Measurements from ENCODE around the gene TMEM150B. TPM values are rescaled to one million over a fixed set of nuclear protein-coding genes. Genes with fewer than 3 reads are reported as not detected.

The TMEM150B gene
- total RNA-seq, 1 donor from 2014 or later, result not detected

DNA sequence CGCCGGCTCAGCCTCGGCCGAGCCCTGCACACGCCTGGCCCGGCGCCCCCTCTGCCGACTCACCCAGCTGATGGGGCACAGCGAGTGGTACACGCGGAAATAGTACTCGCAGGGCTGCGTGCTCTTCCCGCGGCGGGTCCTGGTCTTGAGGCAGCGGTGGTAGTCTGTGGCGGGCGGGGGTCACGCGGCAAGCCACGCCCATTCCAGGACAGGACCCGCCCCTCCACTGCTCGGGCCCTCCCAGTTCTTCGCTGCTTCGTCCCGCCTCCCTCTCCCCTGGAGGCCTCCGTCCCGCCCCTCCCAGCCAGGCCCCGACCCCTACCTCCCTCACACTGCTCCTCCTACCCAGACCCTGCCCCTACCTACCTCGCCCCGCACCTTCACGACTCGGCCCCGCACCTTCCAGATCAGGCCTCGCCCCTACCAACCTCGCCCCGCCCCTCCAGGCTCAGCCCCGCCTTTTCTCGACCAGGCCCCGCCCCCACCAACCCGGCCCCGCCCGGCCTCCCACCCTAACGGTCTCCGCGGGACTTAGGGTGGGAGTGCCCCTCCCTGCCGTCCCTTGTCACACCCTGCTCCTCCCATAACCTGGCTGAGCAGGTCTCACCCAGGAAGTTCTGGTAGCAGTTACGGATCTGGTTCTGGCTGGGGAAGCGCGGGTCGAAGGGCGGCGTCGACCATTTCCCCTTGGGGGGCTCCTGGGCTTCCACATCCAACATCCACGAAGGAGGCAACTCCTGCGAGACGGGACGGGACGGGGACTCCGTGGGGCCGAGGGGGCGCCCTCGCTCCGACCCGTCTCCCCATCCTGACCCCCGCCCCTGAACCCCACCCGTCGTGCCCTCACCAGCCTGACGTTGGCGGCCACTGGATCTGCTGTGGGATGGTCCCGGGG, 28.9 kb upstream of the TMEM150B start:
- peak; percentile 65 for DNase-seq (ENCODE audit: low spot score)
- no peak overlapping the region for H3K27ac Mint-ChIP-seq (ENCODE audit: unreplicated experiment)
- TF ChIP-seq, protein P1, sequence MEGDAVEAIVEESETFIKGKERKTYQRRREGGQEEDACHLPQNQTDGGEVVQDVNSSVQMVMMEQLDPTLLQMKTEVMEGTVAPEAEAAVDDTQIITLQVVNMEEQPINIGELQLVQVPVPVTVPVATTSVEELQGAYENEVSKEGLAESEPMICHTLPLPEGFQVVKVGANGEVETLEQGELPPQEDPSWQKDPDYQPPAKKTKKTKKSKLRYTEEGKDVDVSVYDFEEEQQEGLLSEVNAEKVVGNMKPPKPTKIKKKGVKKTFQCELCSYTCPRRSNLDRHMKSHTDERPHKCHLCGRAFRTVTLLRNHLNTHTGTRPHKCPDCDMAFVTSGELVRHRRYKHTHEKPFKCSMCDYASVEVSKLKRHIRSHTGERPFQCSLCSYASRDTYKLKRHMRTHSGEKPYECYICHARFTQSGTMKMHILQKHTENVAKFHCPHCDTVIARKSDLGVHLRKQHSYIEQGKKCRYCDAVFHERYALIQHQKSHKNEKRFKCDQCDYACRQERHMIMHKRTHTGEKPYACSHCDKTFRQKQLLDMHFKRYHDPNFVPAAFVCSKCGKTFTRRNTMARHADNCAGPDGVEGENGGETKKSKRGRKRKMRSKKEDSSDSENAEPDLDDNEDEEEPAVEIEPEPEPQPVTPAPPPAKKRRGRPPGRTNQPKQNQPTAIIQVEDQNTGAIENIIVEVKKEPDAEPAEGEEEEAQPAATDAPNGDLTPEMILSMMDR (IDR thresholded peaks at IDR 0.05), result no peak
- peaks cover 14% of the 10 kb centered on the region for H3K4me1 Mint-ChIP-seq (ENCODE audit: low read depth)
- peak overlapping the region; percentile 69 for H3K4me3 Mint-ChIP-seq (ENCODE audit: unreplicated experiment)
- no peaks in the 10 kb centered on the region for H3K36me3 Mint-ChIP-seq (ENCODE audit: low read depth)
- H3K27me3 Mint-ChIP-seq (ENCODE audit: low read depth), result peaks cover 38% of the 10 kb centered on the region
- H3K9me3 Mint-ChIP-seq (ENCODE audit: low read depth), result no peaks in the 10 kb centered on the region

DNA sequence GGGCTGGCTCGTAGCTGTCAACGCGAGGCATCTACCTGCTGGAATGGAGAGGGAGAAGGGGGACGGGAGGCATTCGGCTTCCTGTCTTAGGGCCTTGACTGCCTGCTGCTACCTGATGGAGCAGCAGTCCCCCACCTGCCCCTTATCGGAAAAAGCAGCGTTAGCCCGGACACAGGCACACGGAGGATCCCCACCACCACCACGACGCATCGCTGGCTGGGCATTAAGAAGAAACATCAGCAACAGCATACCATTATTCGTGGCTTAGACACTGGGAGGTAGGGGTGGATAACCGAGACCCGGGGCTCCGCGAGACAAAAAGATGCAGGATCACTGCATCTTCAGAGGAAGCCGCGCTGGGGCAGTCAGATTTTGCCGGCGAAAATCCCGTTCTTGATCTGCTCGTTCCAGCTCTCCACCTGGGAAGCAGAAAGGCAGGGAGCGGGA, 28.2 kb upstream of the TMEM150B start:
- TF ChIP-seq, protein P1 (IDR thresholded peaks at IDR 0.05), result no peak
- peaks cover 38% of the 10 kb centered on the region for H3K27me3 Mint-ChIP-seq (ENCODE audit: low read depth)
- H3K27ac Mint-ChIP-seq (ENCODE audit: unreplicated experiment), result peak overlapping the region; percentile 22
- H3K4me1 Mint-ChIP-seq (ENCODE audit: low read depth), result peaks cover 14% of the 10 kb centered on the region
- peak; percentile 70 for DNase-seq (ENCODE audit: low spot score)
- no peaks in the 10 kb centered on the region for H3K36me3 Mint-ChIP-seq (ENCODE audit: low read depth)
- no peaks in the 10 kb centered on the region for H3K9me3 Mint-ChIP-seq (ENCODE audit: low read depth)
- peak overlapping the region; percentile 69 for H3K4me3 Mint-ChIP-seq (ENCODE audit: unreplicated experiment)

DNA sequence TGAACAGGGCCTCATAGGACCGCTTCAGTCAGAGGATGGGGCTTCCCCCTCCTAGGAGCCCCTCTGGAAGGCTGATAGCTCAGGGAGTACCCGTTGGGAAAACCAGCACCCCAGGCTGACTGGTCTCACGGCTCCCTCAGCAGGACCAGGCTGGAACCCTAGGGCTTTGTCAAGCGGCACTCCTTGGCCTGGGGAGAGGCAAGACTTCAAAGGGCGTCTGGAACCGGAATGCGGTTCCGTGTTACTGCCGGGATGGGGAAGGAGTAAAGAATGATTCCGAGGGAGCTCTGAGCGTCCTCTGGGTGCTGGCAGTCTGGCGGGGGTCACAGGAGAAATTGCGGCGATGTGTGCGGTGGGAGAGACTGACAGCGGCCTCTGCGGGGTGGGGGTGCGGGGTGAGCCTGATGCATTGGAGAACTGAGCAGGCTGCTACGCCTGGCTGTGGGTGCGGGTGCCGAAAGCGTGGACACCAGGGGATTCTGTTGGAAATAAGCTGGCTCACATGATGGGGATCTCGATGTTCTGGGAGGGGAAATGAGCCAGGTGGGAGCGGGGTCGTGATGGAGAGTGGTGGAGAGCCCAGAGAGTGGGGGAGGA, 27.5 kb upstream of the TMEM150B start:
- Mint-ChIP-seq H3K9me3 (ENCODE audit: low read depth) (no peaks in the 10 kb centered on the region), H3K27me3 (ENCODE audit: low read depth) (peaks cover 38% of the 10 kb centered on the region), H3K36me3 (ENCODE audit: low read depth) (no peaks in the 10 kb centered on the region), H3K4me1 (ENCODE audit: low read depth) (peaks cover 14% of the 10 kb centered on the region), H3K27ac (ENCODE audit: unreplicated experiment) (peak overlapping the region; percentile 41), H3K4me3 (ENCODE audit: unreplicated experiment) (no peak overlapping the region)
- TF ChIP-seq, protein P1 (IDR thresholded peaks at IDR 0.05), result no peak
- DNase-seq (ENCODE audit: low spot score), result no peak

DNA sequence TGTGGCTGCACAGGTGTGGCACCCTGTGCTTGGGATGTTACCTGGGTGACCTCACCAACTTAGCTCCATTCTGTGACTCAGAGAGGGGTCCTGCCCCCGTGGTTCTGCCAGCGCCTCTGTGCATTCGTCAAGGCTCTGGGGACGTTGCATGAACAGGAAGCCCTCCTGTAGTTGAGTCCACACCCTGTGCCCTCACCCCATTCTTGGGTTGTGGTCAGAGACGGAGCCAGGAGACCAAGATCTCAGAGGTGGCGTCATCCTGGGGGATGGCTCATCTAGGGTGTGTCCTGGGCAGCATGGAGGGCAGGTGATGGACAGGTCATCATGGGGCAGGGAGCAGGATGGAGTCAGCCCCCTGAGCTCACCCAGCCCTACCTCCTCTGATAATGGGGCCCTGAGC, 26.9 kb upstream of the TMEM150B start:
- no peak overlapping the region for H3K27ac Mint-ChIP-seq (ENCODE audit: unreplicated experiment)
- H3K36me3 Mint-ChIP-seq (ENCODE audit: low read depth), result no peaks in the 10 kb centered on the region
- H3K9me3 Mint-ChIP-seq (ENCODE audit: low read depth), result no peaks in the 10 kb centered on the region
- no peak for DNase-seq (ENCODE audit: low spot score)
- H3K4me3 Mint-ChIP-seq (ENCODE audit: unreplicated experiment), result no peak overlapping the region
- H3K4me1 Mint-ChIP-seq (ENCODE audit: low read depth), result peaks cover 14% of the 10 kb centered on the region
- peaks cover 33% of the 10 kb centered on the region for H3K27me3 Mint-ChIP-seq (ENCODE audit: low read depth)
- TF ChIP-seq, protein P1 (IDR thresholded peaks at IDR 0.05), result no peak

DNA sequence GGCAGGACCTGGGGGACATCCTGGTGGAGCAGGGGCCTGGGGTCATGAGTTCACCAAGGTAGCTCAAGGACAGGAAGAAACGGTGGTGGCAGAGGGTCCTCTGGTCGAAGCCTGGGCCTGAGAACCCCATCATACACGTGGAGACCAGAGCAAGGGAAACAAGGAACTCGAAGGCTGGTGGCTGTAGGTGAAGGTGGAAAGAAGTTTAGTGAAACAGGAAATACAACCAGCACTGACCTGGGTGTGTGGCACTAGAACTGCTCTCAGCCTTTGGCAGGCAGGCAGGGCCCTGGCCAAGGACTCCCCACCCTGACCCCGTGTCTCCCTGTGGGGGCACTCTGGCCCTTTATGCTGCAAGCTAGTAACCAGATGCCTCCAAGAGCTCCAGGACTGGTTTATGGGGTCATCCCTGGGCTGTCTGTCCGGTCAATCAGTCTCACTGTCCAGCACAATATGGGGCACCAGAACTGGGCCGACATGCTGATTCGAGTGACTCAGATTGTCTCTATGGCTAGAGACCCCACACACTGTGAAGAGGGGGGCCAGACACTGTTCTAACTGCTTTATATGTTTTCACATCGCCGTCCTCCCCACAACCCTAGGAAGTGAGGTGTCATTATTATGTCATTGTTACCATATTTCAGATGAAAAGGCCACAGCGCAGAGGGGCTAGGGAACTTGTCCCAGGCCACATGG, 25.6 kb upstream of the TMEM150B start:
- TF ChIP-seq, protein P1 (IDR thresholded peaks at IDR 0.05), result no peak
- Mint-ChIP-seq H3K27ac (ENCODE audit: unreplicated experiment) (no peak overlapping the region), H3K9me3 (ENCODE audit: low read depth) (no peaks in the 10 kb centered on the region), H3K4me3 (ENCODE audit: unreplicated experiment) (no peak overlapping the region), H3K36me3 (ENCODE audit: low read depth) (no peaks in the 10 kb centered on the region), H3K4me1 (ENCODE audit: low read depth) (peaks cover 14% of the 10 kb centered on the region), H3K27me3 (ENCODE audit: low read depth) (peaks cover 32% of the 10 kb centered on the region)
- DNase-seq (ENCODE audit: low spot score), result no peak
